GM12878 (cell line): Measurements from ENCODE around the gene SLC35B4. TPM values are rescaled to one million over a fixed set of nuclear protein-coding genes. Genes with fewer than 3 reads are reported as not detected.

Experiments used
- ATAC-seq: fragments of 200-7000 bp; cut with Tn5 transposase; 3 replicates; pipeline ENCODE4 v1.9.1; 2020; ENCODE audit warnings: mild to moderate bottlenecking, moderate library complexity
- BruUV-seq: library from RNA; stranded (reverse); fragments of 400-500 nt; replicated peaks from 2 replicates; lab custom pipeline; 2021; lab: Mats Ljungman, UMichigan
- CTCF ChIA-PET: fragments of 300-600 bp; sonication (Branson Sonifier 250); formaldehyde crosslinking; extraction: SDS; loops from one replicate; lab custom pipeline; 2021; ENCODE audit warnings: inconsistent platforms; lab: Yijun Ruan, JAX
- POLR2A ChIA-PET: fragments of 350-600 bp; formaldehyde crosslinking; extraction: SDS; loops from one replicate; lab custom pipeline; 2021; ENCODE audit warnings: inconsistent platforms; lab: Charles Lee
- RAD21 ChIA-PET: fragments of 300-600 bp; sonication (Branson Sonifier 250); formaldehyde crosslinking; loops from one replicate; lab custom pipeline; 2023; ENCODE audit warnings: antibody characterized with exemption; ENCODE audit not compliant: unreplicated experiment; lab: Charles Lee
- SMC1A ChIA-PET: fragments of 300-600 bp; sonication (Branson Sonifier 250); formaldehyde crosslinking; loops from one replicate; lab custom pipeline; 2023; ENCODE audit not compliant: unreplicated experiment, uncharacterized antibody; lab: Charles Lee
- DNase-seq: peaks from one replicate; pipeline ENCODE4 v3.0.0-alpha.2; 2011; ENCODE audit warnings: low read depth, low spot score
- FAIRE-seq: peaks from 3 replicates; lab custom pipeline; 2011; peaks lifted over from hg19 to GRCh38; lab: Jason Lieb, UNC
- H2AFZ ChIP-seq: 2 replicates; pipeline ENCODE4 v1.6.0; 2011; ENCODE audit warnings: low read depth, low read length, control low read depth; ENCODE audit not compliant: control insufficient read depth
- H3K27ac ChIP-seq: 2 replicates; pipeline ENCODE4 v1.5.1; 2011; ENCODE audit warnings: control low read depth; ENCODE audit not compliant: control insufficient read depth, insufficient read depth
- H3K27me3 ChIP-seq, 2 experiments: replicated peaks in 1 of 2; 2 replicates each; pipeline versions ENCODE4 v1.6.0 to v1.6.1; 2011; ENCODE audit warnings: low read length in 1 of 2; ENCODE audit not compliant: control insufficient read depth in 2 of 2, insufficient read depth in 2 of 2
- H3K36me3 ChIP-seq, 2 experiments: 2 replicates each; pipeline ENCODE4 v1.5.1; 2011; ENCODE audit warnings: low read length in 1 of 2; ENCODE audit not compliant: control insufficient read depth in 2 of 2, insufficient read depth in 2 of 2
- H3K4me1 ChIP-seq: 2 replicates; pipeline ENCODE4 v1.6.1; 2011; ENCODE audit warnings: mild to moderate bottlenecking, low read length, moderate library complexity, mixed read lengths; ENCODE audit not compliant: control insufficient read depth, insufficient read depth
- H3K4me2 ChIP-seq: 2 replicates; pipeline ENCODE4 v1.6.0; 2011; ENCODE audit warnings: control low read depth; ENCODE audit not compliant: control insufficient read depth, insufficient read depth
- H3K4me3 ChIP-seq: fragments of 200-600 bp; sonication (generic); 2 replicates; pipeline ENCODE4 v1.5.1; 2016
- H3K79me2 ChIP-seq: 2 replicates; pipeline ENCODE4 v1.6.0; 2011; ENCODE audit warnings: low read length; ENCODE audit not compliant: control insufficient read depth, insufficient read depth
- H3K9ac ChIP-seq: 2 replicates; pipeline ENCODE4 v1.8.0; 2011; ENCODE audit warnings: low read length, control low read depth, mixed read lengths; ENCODE audit not compliant: control insufficient read depth, insufficient read depth
- H3K9me3 ChIP-seq: replicated peaks from 3 replicates; pipeline ENCODE4 v1.5.1; 2011; ENCODE audit warnings: mild to moderate bottlenecking, low read length; ENCODE audit not compliant: control insufficient read depth, insufficient read depth
- H4K20me1 ChIP-seq: 2 replicates; pipeline ENCODE4 v1.6.0; 2011; ENCODE audit not compliant: control insufficient read depth, insufficient read depth
- CEBPZ ChIP-seq: fragments of 150-350 bp; IDR thresholded peaks from 2 replicates; pipeline ENCODE4 v1.6.1; 2016; ENCODE audit warnings: low read depth, low read length
- MYC ChIP-seq: IDR thresholded peaks from 2 replicates; pipeline ENCODE4 v1.6.1; 2011; ENCODE audit warnings: mild to moderate bottlenecking, low read length, moderate library complexity, inconsistent platforms; ENCODE audit not compliant: insufficient read depth, insufficient replicate concordance, insufficient read length, severe bottlenecking
- NFYA ChIP-seq: IDR thresholded peaks from 2 replicates; pipeline ENCODE4 v1.6.1; 2011; ENCODE audit warnings: low read depth, mild to moderate bottlenecking, low read length, improper control_type of control experiment, borderline replicate concordance
- NR2F1 ChIP-seq: fragments of 450-650 bp; conservative IDR thresholded peaks from 2 replicates; pipeline ENCODE4 v1.6.1; 2017; ENCODE audit warnings: mild to moderate bottlenecking
- ZNF384 ChIP-seq: IDR thresholded peaks from 2 replicates; pipeline ENCODE4 v1.6.1; 2012; ENCODE audit warnings: low read depth, mild to moderate bottlenecking, low read length, improper control_type of control experiment, borderline replicate concordance
- WGBS: methylation state at CpG from one replicate; pipeline ENCODE4 v1.1.6; 2016; ENCODE audit warnings: low lambda C conversion rate; ENCODE audit not compliant: insufficient replicate concordance, insufficient coverage; ENCODE audit errors: missing lambda C conversion rate; 5-methylcytosine and 5-hydroxymethylcytosine counted together
- in situ Hi-C: fragments of 300-500 bp; cut with MboI; formaldehyde crosslinking; loops from 9 replicates; pipeline ENCODE4 v1.14.3; 2018; ENCODE audit warnings: mixed read lengths
- intact Hi-C: fragments of 100-400 bp; cut with micrococcal nuclease; formaldehyde crosslinking; loops from one replicate; pipeline ENCODE4 v1.14.2; 2022; ENCODE audit not compliant: unreplicated experiment
- polyA plus RNA-seq, 11 experiments: library from polyadenylated mRNA; depleted of rRNA in 4 of 11; unstranded in 6 of 11; stranded (reverse) in 5 of 11; fragments of >200 nt; fragmentation: Nextera tagmentation in 4 of 11; fragmentation: Illumina TruSeq in 1 of 11; extraction: Ambion mirVana in 4 of 11; extraction: Trizol in 1 of 11; gene quantifications; 1 replicate in 1 of 11; 2 replicates in 10 of 11; pipeline versions ENCODE4 v1.2.1 to v1.2.3, GENCODE V29; 2011 to 2016; ENCODE audit warnings: inconsistent platforms in 2 of 11, missing spikeins in 2 of 11, low read depth in 1 of 11
- total RNA-seq, 4 experiments: library from RNA; depleted of rRNA in 3 of 4; stranded (reverse); fragments of >200 nt in 3 of 4; fragmentation: Illumina TruSeq in 1 of 4; extraction: Trizol in 1 of 4; gene quantifications; 2 replicates each; pipeline versions ENCODE4 v1.2.1 to v1.2.3, GENCODE V29; 2013 to 2021

SLC35B4 gene
- total and polyA plus RNA-seq, 10 of the 15 experiments (the other 5 are each of a cell fraction or from before 2014, with no cell fraction given), result 3.6 to 23.9 (median 14.0) TPM

DNA sequence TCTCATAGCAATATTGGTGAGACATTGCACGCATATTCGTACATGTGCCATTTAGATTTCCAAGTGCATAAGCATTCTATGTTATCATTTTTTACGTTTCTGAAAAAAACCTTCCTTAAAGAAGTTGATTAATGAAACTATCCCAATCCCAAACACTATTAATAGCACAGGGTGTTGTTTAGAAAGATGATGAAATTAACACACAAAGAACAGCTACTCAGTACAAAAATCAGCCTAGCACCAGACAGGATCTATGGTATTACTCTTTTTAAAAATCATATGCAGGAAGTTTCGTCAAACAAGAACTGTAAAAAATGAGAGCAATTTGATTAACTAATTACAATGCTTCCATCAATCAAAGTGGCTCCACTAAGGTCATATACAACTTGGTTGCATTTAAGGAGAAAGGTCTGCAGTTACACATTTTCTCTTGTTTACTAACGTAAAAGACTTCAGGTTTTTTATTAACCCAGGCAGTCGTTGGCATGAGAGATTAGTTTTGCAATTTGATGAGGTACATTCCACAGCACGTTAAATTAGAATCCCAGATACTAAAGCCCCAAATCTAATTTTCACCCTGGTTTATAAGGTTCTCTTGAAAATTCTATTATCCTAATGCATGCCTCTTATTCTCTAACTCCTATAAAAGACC, 38.1 kb downstream of the SLC35B4 start:
- Histone ChIP-seq H2AFZ (no peak overlapping the region), H3K36me3 (no peaks in the 10 kb centered on the region), H3K27ac (no peak overlapping the region), H3K9ac (no peak overlapping the region), H3K27me3 (no peaks in the 10 kb centered on the region), H3K4me3 (no peak overlapping the region), H3K4me1 (no peaks in the 10 kb centered on the region), H3K4me2 (no peak overlapping the region), H3K79me2 (no peaks in the 10 kb centered on the region), H4K20me1 (no peaks in the 10 kb centered on the region), H3K9me3 (no peaks in the 10 kb centered on the region)
- RAD21 ChIA-PET, result no interaction called here
- CTCF ChIA-PET, result no interaction called here
- WGBS, result 53% methylated on average over 7 of the region's 7 CpGs
- SMC1A ChIA-PET, result interaction anchor here (3.0 kb wide), 1 partner anchor 14 kb away, joined by 8 read pairs; no protein-coding TSS in a partner anchor
- FAIRE-seq, result no peak
- POLR2A ChIA-PET, result no interaction called here
- no peak for ATAC-seq
- BruUV-seq, result no TSS peak
- TF ChIP-seq NFYA (no peak), CEBPZ (no peak)
- DNase-seq, result no peak
- intact Hi-C loops (no loop called here), in situ Hi-C loops (no loop called here)

DNA sequence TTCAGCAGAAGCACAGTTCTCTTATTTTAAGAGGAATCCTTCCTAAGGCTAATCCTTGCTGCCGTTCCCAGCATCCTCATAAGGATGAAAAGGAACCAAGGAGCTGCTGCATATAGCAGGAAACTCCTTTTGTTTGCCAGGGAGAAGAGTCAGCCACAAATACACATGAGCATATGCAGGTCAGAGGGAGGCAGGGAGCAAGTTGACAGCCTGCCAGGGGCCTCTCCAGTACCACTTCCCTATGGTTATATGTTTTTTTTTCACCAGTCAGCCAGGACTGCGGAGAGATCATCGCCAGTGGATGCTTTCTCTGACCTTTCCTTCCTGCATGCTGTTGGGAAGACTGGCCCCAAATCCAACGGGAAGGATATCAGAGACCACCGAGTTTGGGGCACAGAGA, 39.8 kb downstream of the SLC35B4 start:
- H3K9me3 ChIP-seq, result no peaks in the 10 kb centered on the region
- H3K9ac ChIP-seq, result no peak overlapping the region
- ChIA-PET RAD21 (no interaction called here), CTCF (no interaction called here), SMC1A (interaction anchor here (3.0 kb wide), 1 partner anchor 16 kb away, joined by 8 read pairs; no protein-coding TSS in a partner anchor), POLR2A (no interaction called here)
- no peak overlapping the region for H3K27ac ChIP-seq
- TF ChIP-seq ZNF384, result no peak
- no peak for TF ChIP-seq NR2F1
- no peak for TF ChIP-seq MYC
- FAIRE-seq, result no peak
- 52% methylated on average over 5 of the region's 5 CpGs for WGBS
- H2AFZ ChIP-seq, result no peak overlapping the region
- no peaks in the 10 kb centered on the region for H4K20me1 ChIP-seq
- no peak for ATAC-seq
- 0 out of 4 replicates have a peak, but pooled peaks cover 0 to 2% of the 10 kb centered on the region in 2 experiments for H3K27me3 ChIP-seq
- in situ Hi-C loops, result no loop called here
- BruUV-seq, result no TSS peak
- no peak overlapping the region for H3K4me3 ChIP-seq
- H3K4me1 ChIP-seq, result no peaks in the 10 kb centered on the region
- H3K4me2 ChIP-seq, result no peak overlapping the region
- H3K36me3 ChIP-seq, result no peaks in the 10 kb centered on the region
- H3K79me2 ChIP-seq, result no peaks in the 10 kb centered on the region
- no peak for DNase-seq
- intact Hi-C loops, result no loop called here
